NCI-H345 treated with DMSO at 0.1 percent for 48 hours (cell line): ENCODE measurements around the gene RBMY1F.
"Not testable (repeated sequence)": the region's sequence is repeated elsewhere in the genome, so short reads cannot be mapped to it uniquely, and the experiment has no call there.

Experiments used
- DNase-seq: peaks from one replicate; lab custom pipeline; 2025; ENCODE audit not compliant: unreplicated experiment; lab: John Stamatoyannopoulos, UW

RBMY1F gene

GRCh38 chrY:22182823-22183222 lies at the start of gene RBMY1F:
Gene RBMY1F (minus strand): TSS chrY:22182923. CDS start chrY:22180969, 1,954 bp downstream.
- not testable (repeated sequence) for DNase-seq

GRCh38 chrY:22151144-22151543 lies 31.6 kb downstream of the RBMY1F start:
- not testable (repeated sequence) for DNase-seq

GRCh38 chrY:22141011-22141695 lies 41.6 kb downstream of the RBMY1F start:
- DNase-seq = not testable (repeated sequence)

- DNase-seq = not testable (repeated sequence)
Measured at GRCh38 chrY:22134719-22135118, 48.0 kb downstream of the RBMY1F start.

GRCh38 chrY:22130494-22130893 lies 52.2 kb downstream of the RBMY1F start:
- DNase-seq = not testable (repeated sequence)
